ENCODE results near the gene SUN5.

The SUN5 gene

DNA sequence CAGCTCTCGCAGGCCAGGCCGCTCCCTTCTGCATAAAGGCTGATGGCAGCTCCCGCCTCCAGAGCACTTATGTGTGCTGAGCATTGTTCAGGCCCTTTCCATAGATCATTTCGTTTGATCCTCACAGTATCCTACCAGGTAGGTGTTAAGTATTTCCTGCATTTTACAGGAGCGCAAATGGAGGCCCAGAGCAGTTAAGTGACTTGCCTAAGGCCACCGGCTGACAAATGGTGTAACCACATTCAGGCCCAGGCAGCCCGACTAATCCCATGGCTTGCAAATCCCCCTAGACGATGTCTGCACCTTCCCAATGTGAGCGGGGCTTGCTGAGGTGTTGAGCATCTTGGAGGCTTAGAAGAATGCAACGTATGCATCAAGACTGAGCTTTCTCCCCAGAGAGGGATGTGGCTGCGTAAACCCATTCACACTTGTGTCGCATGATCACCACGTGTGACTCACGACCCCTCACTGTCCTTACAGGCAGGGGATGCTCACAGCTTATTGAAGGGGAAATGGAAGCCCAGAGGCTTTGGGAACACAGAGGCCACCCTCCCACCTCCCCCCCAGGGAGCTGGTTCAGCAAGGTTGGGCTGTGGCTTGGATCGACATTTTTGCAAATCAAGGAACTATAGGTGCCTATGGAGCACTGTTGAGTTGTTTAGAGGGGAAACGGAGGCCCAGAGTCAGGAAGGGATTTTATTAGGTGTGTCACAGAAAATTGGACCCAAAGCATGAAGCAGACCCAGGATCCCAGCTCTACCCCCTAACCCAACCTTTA is 10.3 kb upstream of the SUN5 start:
- DNase-seq, result no peak

DNA sequence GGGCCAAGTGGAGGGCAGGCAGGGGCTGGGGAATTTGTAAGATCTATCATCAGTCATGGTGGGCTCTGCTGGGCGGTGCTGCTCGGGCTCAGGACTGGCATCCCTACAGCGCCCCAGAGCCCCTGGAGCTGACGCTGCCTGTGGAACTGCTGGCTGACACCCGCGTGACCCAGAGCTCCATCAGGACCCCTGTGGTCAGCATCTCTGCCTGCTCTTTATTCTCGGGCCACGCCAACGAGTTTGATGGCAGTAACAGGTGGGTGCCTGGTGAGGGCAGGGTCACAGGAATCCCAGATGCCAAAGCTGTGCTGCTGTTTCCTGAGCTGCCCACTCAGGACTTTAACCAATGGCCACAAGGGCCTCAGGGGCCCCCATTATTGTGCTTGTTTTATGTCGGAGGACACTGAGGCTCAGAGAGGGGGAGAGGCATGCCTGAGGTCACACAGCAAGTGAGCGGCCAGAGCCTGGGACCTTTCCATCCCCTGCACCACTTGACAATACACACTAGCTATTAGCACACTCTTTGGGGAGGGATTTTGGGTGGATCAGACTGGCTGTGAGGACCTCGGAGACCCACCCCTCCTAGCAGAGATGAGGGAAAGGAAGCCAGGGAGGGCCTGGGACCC is 9.6 kb upstream of the SUN5 start:
- no peak for DNase-seq

GRCh38 chr20:33012327-33013189 is 8.3 kb upstream of the SUN5 start:
- no peak for DNase-seq

DNA sequence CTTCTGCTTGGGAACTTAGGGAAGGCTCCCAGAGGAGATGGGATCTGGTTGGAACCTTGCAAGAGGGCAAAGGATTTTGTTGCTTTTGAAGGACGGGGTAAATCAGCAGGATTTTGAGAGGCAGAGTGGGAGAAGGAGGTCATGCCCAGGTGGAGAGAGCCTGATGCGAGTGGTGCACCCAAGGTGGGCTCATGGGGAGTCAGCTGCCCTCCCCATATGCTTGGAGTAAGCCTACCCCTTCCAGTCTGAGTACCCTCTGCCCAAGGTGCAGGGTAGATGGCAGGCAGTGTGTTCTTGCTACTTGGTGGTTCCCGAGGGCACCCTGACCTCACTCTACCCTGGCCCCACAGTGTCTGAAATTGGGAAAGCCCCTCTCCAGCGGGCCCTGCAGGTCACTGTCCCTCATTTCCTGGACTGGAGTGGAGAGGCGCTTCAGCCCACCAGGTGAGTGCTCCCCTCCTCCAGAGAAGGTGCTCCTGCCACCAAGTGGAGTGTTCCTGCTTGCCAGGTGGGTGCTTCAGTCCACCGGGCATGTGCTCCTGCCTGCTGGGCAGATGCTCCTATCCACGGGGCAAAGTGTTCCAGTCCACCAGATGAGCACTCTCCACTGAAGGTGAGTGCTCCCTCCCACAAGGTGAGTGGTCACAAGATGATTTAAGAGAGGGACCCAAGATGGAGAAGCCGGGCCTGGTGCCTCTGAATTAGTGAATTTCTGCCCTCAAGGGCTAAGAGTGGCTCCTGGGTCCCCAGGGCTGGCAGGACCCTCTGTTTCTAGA is 6.6 kb upstream of the SUN5 start:
- no peak for DNase-seq

GRCh38 chr20:33010133-33010504 is 5.9 kb upstream of the SUN5 start:
- no peak for DNase-seq

DNA sequence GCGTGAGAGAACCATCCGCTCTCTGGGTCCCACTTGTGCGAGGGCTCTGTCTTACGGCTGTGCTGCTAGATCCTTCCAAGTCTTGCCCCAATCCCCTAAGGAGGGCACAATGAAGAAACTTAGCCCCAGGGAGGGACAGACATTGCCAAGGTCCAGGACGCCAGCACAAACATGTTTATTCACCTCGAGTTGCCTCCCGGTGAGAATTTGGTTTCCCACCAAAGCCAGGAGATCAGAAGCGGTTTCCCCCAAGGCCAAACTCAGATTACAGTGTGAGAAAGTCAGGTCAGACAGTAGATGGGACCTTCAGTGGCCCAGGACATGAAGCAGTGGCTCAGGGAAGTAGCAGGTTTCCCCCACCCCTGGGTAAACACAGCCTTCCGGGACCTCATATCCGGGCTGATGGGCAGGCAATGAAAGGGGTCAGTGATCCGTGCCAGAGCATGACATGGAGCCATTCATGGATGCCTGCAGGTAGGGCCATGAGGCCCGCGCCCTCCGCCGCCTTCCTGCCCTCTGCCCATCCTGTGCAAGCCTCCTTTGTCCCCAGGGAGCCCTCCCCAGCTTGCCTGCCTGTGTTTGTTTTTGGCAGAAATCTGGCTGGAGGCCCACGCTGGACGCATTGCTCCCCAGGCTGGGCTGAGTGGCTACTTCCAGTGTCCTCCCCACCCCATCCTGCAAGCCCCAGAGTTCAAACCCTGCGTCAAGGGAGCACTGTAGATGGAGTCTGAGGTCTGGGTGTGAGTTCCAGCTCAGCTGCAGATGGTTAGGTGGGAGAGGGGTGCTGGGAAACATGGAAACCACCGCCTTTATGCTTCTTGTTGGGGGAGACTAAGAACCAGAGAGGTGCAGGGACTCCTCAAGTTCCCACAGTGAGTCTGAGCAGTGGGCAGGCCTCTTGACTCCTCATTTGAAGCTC is 5.2 kb upstream of the SUN5 start:
- peak in 1 of 51 donors; percentile 16 for DNase-seq

- DNase-seq, result no peak
Measured at GRCh38 chr20:33008336-33009213, 4.3 kb upstream of the SUN5 start.

DNA sequence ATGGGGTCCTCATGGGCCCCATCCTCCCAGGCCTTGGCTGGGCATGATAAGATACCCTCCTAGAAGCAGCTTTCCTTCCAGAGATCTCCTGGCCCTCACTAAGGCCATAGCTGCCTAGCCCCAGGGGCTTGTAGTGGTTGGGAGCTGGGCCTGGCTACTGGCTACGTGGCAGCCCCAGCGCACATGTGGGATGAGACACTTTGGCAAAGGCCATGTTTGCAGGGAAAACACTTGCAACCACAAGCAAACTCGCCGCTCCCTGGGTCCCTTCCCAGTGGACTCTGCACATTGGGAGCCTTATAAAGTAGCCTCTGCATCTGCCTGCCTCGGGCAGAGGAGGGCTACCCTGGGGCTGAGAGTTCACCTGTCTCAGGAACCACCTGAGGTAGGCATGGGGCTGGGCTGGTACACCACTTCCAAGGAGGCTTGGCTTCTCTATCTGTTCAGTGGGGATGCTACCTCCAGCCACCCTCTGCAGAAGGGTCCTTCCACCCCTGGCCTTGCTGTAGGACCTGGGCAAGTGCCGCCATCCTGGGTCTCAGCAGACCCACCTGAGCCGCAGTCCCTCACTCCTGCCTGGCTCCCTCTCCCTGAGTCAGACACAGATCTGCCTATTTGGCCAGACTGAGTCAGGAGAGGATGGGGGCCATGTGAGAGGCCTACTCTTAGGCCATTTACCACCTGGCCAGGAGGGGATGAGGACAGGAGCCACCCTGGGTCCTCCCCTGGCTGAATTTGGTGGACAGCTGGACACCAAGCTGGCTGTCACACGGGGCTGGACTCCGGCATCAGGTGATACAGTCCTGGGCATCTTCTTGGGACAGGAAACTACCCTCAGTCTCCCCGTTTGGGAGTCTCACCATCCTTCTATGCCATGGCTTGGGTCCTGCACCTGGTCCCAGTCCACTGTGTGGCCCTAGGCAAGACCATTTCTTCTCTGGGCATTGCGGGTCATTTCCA is 3.4 kb upstream of the SUN5 start, which contains the start of gene BPIFB2:
TSS of gene BPIFB2 (plus strand) at position 329 of the 960 bp plus-strand sequence. CDS start 871 bp downstream, outside the sequence.
- DNase-seq, result no peak

- DNase-seq, result no peak
Measured at GRCh38 chr20:33006776-33007375, 2.6 kb upstream of the SUN5 start.

DNA sequence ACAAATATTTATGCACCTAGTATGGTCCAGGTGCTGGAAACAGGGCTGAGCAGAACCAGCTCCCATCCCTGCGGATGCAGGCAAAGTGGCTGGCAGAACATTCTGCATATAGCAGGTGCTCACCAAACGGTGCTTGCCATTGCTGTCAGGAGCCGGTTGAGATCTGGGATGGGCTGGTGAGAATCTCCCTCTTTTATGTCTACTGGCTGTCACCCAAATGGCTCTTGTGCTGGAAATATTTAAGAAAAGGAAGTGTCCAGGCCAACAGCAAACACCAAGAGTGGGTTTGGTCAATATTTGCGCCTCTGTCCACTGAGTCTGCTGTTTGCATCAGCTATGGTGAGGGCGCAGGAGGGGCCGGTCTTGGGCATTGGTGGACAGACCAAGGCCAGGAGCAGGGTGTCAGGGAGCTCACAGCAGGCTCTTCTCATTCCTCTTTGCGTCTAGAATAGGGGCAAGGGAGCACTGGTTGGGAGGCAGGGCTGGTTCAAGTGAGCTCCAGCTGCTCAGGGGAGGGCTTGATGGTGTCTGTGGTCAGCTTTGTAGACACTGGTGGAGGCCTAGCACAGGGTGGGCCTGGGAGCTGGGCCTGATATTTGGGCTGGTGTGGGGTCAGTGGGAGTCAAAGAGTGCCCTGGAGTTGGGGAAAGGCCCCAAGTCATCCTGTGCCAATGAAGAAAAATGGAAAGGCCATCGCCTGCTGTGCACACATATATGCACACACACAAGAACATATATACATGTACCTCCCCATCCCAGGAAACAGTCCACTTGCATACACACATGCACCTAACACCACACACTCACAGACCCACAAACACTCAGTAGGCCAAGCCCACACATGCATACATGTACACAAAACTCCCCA is 1.9 kb upstream of the SUN5 start:
- no peak for DNase-seq

GRCh38 chr20:33005132-33005566 is 916 bp upstream of the SUN5 start:
- DNase-seq, result no peak

DNA sequence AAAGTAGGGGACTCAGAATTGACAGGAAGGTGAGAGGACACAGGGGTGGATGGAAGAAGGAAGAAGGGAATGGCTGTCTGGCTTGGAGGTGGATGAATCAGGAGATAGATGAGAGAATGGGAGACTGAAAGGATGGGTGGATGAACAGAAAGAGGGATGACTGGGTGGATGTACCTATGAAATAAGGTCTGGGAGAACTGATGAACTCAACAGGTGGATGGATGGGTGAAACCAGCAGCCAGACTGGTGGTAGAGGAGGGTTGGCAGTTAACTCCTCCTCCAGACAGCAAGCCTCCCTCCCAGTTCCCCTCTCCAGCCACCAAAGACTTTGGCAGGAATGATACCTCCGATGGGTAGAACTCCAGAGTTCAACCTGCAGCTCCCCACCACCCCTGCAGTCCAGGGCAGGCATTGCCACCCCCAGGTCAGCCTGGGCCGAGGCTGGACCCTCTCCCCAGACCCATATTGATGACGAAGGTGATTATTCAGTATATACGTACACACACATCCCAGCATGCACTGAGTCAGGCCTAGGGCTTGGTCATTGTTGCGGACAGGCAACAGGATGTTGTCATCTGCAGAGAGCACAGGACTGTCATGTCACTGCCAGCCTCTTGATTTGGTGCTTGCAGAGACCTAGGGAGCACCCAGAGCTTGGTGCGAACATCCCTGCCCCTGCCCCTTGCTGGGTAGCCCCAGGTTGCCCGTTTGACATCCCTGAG is 2.0 kb downstream of the SUN5 start:
- no peak for DNase-seq

- DNase-seq, result no peak
Measured at GRCh38 chr20:33000802-33001466, 3.3 kb downstream of the SUN5 start.

GRCh38 chr20:32999603-33000250 is 4.5 kb downstream of the SUN5 start:
- no peak for DNase-seq

- no peak for DNase-seq
Measured at GRCh38 chr20:32997431-32997830, 6.8 kb downstream of the SUN5 start.
